Stimulated activated CD8-positive, alpha-beta memory T cell treated with anti-CD3 and anti-CD28 coated beads, Interleukin-4, amount 100 ng/mL, for 24 hours (primary cell): Measurements from ENCODE around the gene FBXW8.

Experiments
- DNase-seq: peaks from one replicate; pipeline ENCODE4 v3.0.0-alpha.2; 2020; ENCODE audit warnings: low read depth

The FBXW8 gene

GRCh38 chr12:116887244-116887643 is 23.5 kb upstream of the FBXW8 start:
- DNase-seq = no peak

- no peak for DNase-seq
Observed at GRCh38 chr12:116887897-116888296, 22.9 kb upstream of the FBXW8 start.

- no peak for DNase-seq
Observed at GRCh38 chr12:116890330-116890729, 20.4 kb upstream of the FBXW8 start.

GRCh38 chr12:116891019-116891418 is 19.7 kb upstream of the FBXW8 start:
- no peak for DNase-seq

- DNase-seq = no peak
Observed at GRCh38 chr12:116892349-116893140, 18.2 kb upstream of the FBXW8 start.

- DNase-seq = no peak
Observed at GRCh38 chr12:116894913-116895312, 15.8 kb upstream of the FBXW8 start.

- DNase-seq = no peak
Observed at GRCh38 chr12:116896411-116896924, 14.3 kb upstream of the FBXW8 start.

GRCh38 chr12:116897476-116897875 is 13.3 kb upstream of the FBXW8 start:
- no peak for DNase-seq

- no peak for DNase-seq
Observed at GRCh38 chr12:116898669-116899068, 12.1 kb upstream of the FBXW8 start.

GRCh38 chr12:116901612-116902011 is 9.1 kb upstream of the FBXW8 start:
- DNase-seq = no peak

GRCh38 chr12:116903818-116904217 is 6.9 kb upstream of the FBXW8 start:
- DNase-seq = no peak

GRCh38 chr12:116906285-116906684 is 4.5 kb upstream of the FBXW8 start:
- DNase-seq = no peak

GRCh38 chr12:116910280-116910644 is 488 bp upstream of the FBXW8 start:
- DNase-seq = no peak

GRCh38 chr12:116915326-116915725 is 4.6 kb downstream of the FBXW8 start:
- no peak for DNase-seq

- DNase-seq = no peak
Observed at GRCh38 chr12:116916122-116916521, 5.4 kb downstream of the FBXW8 start.

- DNase-seq = peak; percentile 33
Observed at GRCh38 chr12:116916714-116917114, 6.0 kb downstream of the FBXW8 start.

- DNase-seq = no peak
Observed at GRCh38 chr12:116918464-116918863, 7.7 kb downstream of the FBXW8 start.

GRCh38 chr12:116919247-116919661 is 8.5 kb downstream of the FBXW8 start:
- DNase-seq = no peak

GRCh38 chr12:116919706-116920485 is 9.1 kb downstream of the FBXW8 start:
- DNase-seq = no peak

GRCh38 chr12:116920939-116921338 is 10.2 kb downstream of the FBXW8 start:
- DNase-seq = no peak

- no peak for DNase-seq
Observed at GRCh38 chr12:116922194-116922897, 11.6 kb downstream of the FBXW8 start.
